Ovary (tissue), 9 donors: ENCODE measurements around the gene NMT1. TPM values are rescaled to one million over a fixed set of nuclear protein-coding genes. Genes with fewer than 3 reads are reported as not detected.

Experiments used
- DNase-seq, 5 donors: peaks; one replicate each; pipeline ENCODE4 v3.0.0-alpha.2; 2019 to 2020
- H3K27ac ChIP-seq, 2 donors: fragments of 200-600 bp; one replicate each; pipeline versions ENCODE4 v1.5.1 to v1.8.0; 2019 to 2022
- H3K27me3 ChIP-seq: fragments of 200-600 bp; one replicate; pipeline ENCODE4 v1.8.0; 2022
- H3K36me3 ChIP-seq: fragments of 200-600 bp; sonication (generic); one replicate; pipeline ENCODE4 v1.5.1; 2019
- H3K4me1 ChIP-seq: one replicate; pipeline ENCODE4 v1.8.1; 2013; ENCODE audit warnings: mild to moderate bottlenecking, moderate library complexity; ENCODE audit not compliant: insufficient read depth
- H3K4me3 ChIP-seq: fragments of 200-600 bp; sonication (generic); one replicate; pipeline ENCODE4 v1.5.1; 2017
- H3K9me3 ChIP-seq, 2 donors: fragments of 200-600 bp in 1 of 2; sonication (generic) in 1 of 2; one replicate each; pipeline versions ENCODE4 v1.5.1 to v1.8.1; 2013 to 2019; ENCODE audit warnings: mild to moderate bottlenecking in 1 of 2, moderate library complexity in 1 of 2
- CTCF ChIP-seq, 3 donors: fragments of 450-650 bp in 2 of 3; fragments of 200-600 bp in 1 of 3; IDR thresholded peaks; one replicate each; pipeline versions ENCODE4 v1.5.1 to v1.8.0; 2016 to 2022; ENCODE audit warnings: antibody characterized with exemption in 3 of 3, mild to moderate bottlenecking in 1 of 3
- EP300 ChIP-seq: sonication (generic); formaldehyde crosslinking; IDR thresholded peaks from one replicate; pipeline ENCODE4 v1.6.1; 2017; ENCODE audit warnings: antibody characterized with exemption
- POLR2A ChIP-seq: fragments of 450-650 bp; IDR thresholded peaks from one replicate; pipeline ENCODE4 v1.6.1; 2017; ENCODE audit warnings: antibody characterized with exemption, mild to moderate bottlenecking, moderate library complexity
- WGBS, 3 donors: extraction: QIAGEN DNeasy Blood & Tissue Kit in 1 of 3; methylation state at CpG; one replicate each; pipeline versions ENCODE4 v1.1.5 to v1.1.7; 2013 to 2017; 5-methylcytosine and 5-hydroxymethylcytosine counted together
- intact Hi-C, 4 donors: fragments of 100-400 bp; cut with DNase I; formaldehyde crosslinking; loops; one replicate each; pipeline versions ENCODE4 v1.11.0 to v1.15.1; 2022 to 2023
- polyA plus RNA-seq, 2 donors: library from polyadenylated mRNA; stranded (reverse); fragments of 200-250 nt in 1 of 2; fragments of 350-450 nt in 1 of 2; fragmentation: Illumina TruSeq in 1 of 2; extraction: RNeasy Lipid Tissue Mini Kit (QIAGEN cat#74804) in 1 of 2; gene quantifications; one replicate each; pipeline ENCODE4 v1.2.3, GENCODE V29; 2013 to 2014
- total RNA-seq, 7 donors: library from RNA; depleted of rRNA in 2 of 7; stranded (reverse); fragments of >200 nt in 2 of 7; fragmentation: NEBNext Ultra II Directional in 3 of 7; extraction: Animal tissue kit (Norgen Biotek cat#: 25700) in 3 of 7; gene quantifications; one replicate each; pipeline versions ENCODE4 v1.1.0 to v1.2.4, GENCODE V29; 2016 to 2023
- donor health status: DM: no; HTN: no; CAD: no; lungs with moderate emphysema.
- donor health status: DM: no; HTN: no; CAD: no.
- donor health status: Bipolar disorder and iron deficiency.
- donor health status: DM: yes; HTN: yes; CAD: no.
- donor health status: DM: no; HTN: no; CAD: no.
- donor health status: DM: yes; HTN: yes; CAD: no.

Gene NMT1
- total and polyA plus RNA-seq, 9 donors: 23.0 to 91.4 (median 76.2) TPM

- no peak for DNase-seq
- H3K4me1 ChIP-seq: peaks cover 11% of the 10 kb centered on the region
- no peaks in the 10 kb centered on the region for H3K9me3 ChIP-seq
- 68 to 78% (median 69%) methylated on average over 3 of the region's 3 CpGs for WGBS, 3 donors
- no peak for TF ChIP-seq EP300
- TF ChIP-seq CTCF (IDR thresholded peaks at IDR 0.05): no peak
- no peak for TF ChIP-seq POLR2A
- H3K27me3 ChIP-seq: no peaks in the 10 kb centered on the region
- intact Hi-C loops: no loop called here
- no peak overlapping the region for H3K27ac ChIP-seq
- no peaks in the 10 kb centered on the region for H3K36me3 ChIP-seq
- H3K4me3 ChIP-seq: no peak overlapping the region
Observed at GRCh38 chr17:45077643-45078042, 16.5 kb downstream of the NMT1 start.

- TF ChIP-seq POLR2A: no peak
- TF ChIP-seq CTCF (IDR thresholded peaks at IDR 0.05): no peak
- TF ChIP-seq EP300: no peak
- intact Hi-C loops: no loop called here
Observed at GRCh38 chr17:45081047-45081703, 20.1 kb downstream of the NMT1 start.

GRCh38 chr17:45086391-45086790 lies 25.3 kb downstream of the NMT1 start:
- H3K4me1 ChIP-seq: no peaks in the 10 kb centered on the region
- H3K36me3 ChIP-seq: no peaks in the 10 kb centered on the region
- no peaks in the 10 kb centered on the region for H3K9me3 ChIP-seq
- 94 to 97% (median 95%) methylated on average over 4 of the region's 4 CpGs for WGBS, 3 donors
- DNase-seq: no peak
- no peak overlapping the region for H3K27ac ChIP-seq
- no peaks in the 10 kb centered on the region for H3K27me3 ChIP-seq
- TF ChIP-seq CTCF (IDR thresholded peaks at IDR 0.05): no peak
- no peak for TF ChIP-seq EP300
- no peak for TF ChIP-seq POLR2A
- no peak overlapping the region for H3K4me3 ChIP-seq
- intact Hi-C loops: no loop called here

More at GRCh38 chr17:45081047-45081703, 20.1 kb downstream of the NMT1 start:
- Histone ChIP-seq H3K27me3 (no peaks in the 10 kb centered on the region), H3K4me1 (peaks cover 4% of the 10 kb centered on the region), H3K36me3 (no peaks in the 10 kb centered on the region), H3K9me3 (no peaks in the 10 kb centered on the region), H3K27ac (no peak overlapping the region), H3K4me3 (no peak overlapping the region)
- 25 to 42% (median 32%) methylated on average over 6 of the region's 6 CpGs for WGBS, 3 donors
- DNase-seq: no peak

GRCh38 chr17:45086865-45087503 lies 25.9 kb downstream of the NMT1 start:
- intact Hi-C loops: no loop called here
- TF ChIP-seq EP300 (no peak), POLR2A (no peak), CTCF (IDR thresholded peaks at IDR 0.05) (no peak)
- no peaks in the 10 kb centered on the region for H3K36me3 ChIP-seq
- peaks cover 3% of the 10 kb centered on the region for H3K4me1 ChIP-seq
- H3K27me3 ChIP-seq: no peaks in the 10 kb centered on the region
- H3K4me3 ChIP-seq: no peak overlapping the region
- H3K27ac ChIP-seq: no peak overlapping the region
- H3K9me3 ChIP-seq: no peaks in the 10 kb centered on the region
- no peak for DNase-seq
- 89 to 90% (median 90%) methylated on average over 6 of the region's 6 CpGs for WGBS, 3 donors
